Effector CD4-positive, alpha-beta T cell (primary cell): ENCODE data around the gene TMEM222.

Experiments
- DNase-seq: peaks from one replicate; pipeline ENCODE4 v3.0.0-alpha.2; 2020

The TMEM222 gene

GRCh38 chr1:27360159-27361043, 38.4 kb downstream of the TMEM222 start:
- DNase-seq, result peak; percentile 52

- no peak for DNase-seq
These were observed 39.1 kb downstream of the TMEM222 start for GRCh38 chr1:27361044-27361402.

- no peak for DNase-seq
These were observed 39.6 kb downstream of the TMEM222 start for GRCh38 chr1:27361553-27361952.

- no peak for DNase-seq
These were observed 42.1 kb downstream of the TMEM222 start for GRCh38 chr1:27363766-27364695.

GRCh38 chr1:27364696-27365371, 42.9 kb downstream of the TMEM222 start:
- no peak for DNase-seq

GRCh38 chr1:27365372-27366112, 43.6 kb downstream of the TMEM222 start:
- peak; percentile 65 for DNase-seq

GRCh38 chr1:27366113-27366410, 44.1 kb downstream of the TMEM222 start:
- peak; percentile 62 for DNase-seq

- no peak for DNase-seq
These were observed 44.6 kb downstream of the TMEM222 start, which contains the start of gene MAP3K6 for GRCh38 chr1:27366411-27367159. MAP3K6 (minus strand) TSS chr1:27366961; CDS start chr1:27366597, 364 bp downstream.

- DNase-seq, result no peak
These were observed 45.2 kb downstream of the TMEM222 start for GRCh38 chr1:27367160-27367650.

GRCh38 chr1:27368869-27369582, 47.1 kb downstream of the TMEM222 start:
- DNase-seq, result no peak

GRCh38 chr1:27372022-27372807, 50.3 kb downstream of the TMEM222 start:
- DNase-seq, result no peak

GRCh38 chr1:27372808-27373690, 51.1 kb downstream of the TMEM222 start:
- DNase-seq, result no peak

- no peak for DNase-seq
These were observed 52.6 kb downstream of the TMEM222 start, which contains the start of gene FCN3 for GRCh38 chr1:27374362-27375086. FCN3 (minus strand) TSS chr1:27374824; CDS start chr1:27374818, 6 bp downstream.

GRCh38 chr1:27377760-27378495, 56.0 kb downstream of the TMEM222 start:
- no peak for DNase-seq

- no peak for DNase-seq
These were observed 57.7 kb downstream of the TMEM222 start for GRCh38 chr1:27379564-27380122.

GRCh38 chr1:27380224-27380623, 58.3 kb downstream of the TMEM222 start:
- no peak for DNase-seq
